Lung (tissue), 12 donors: ENCODE measurements around the gene WFS1. TPM values are rescaled to one million over a fixed set of nuclear protein-coding genes. Genes with fewer than 3 reads are reported as not detected.

Experiments
- ATAC-seq: fragments of 200-7000 bp; cut with Tn5 transposase; one replicate; pipeline ENCODE4 v1.9.1; 2020; ENCODE audit warnings: moderate number of reproducible peaks; ENCODE audit not compliant: insufficient read depth, low FRiP score
- DNase-seq, 3 donors: peaks; one replicate each; pipeline ENCODE4 v3.0.0-alpha.2; 2013 to 2017
- H3K27ac ChIP-seq, 2 donors: one replicate each; pipeline ENCODE4 v1.5.1; 2013; ENCODE audit warnings: mild to moderate bottlenecking in 2 of 2, moderate library complexity in 2 of 2, control low read depth in 1 of 2, inconsistent platforms in 1 of 2, low read depth in 1 of 2, low read length in 1 of 2
- H3K27me3 ChIP-seq, 3 donors: one replicate each; pipeline ENCODE4 v1.5.1; 2013; ENCODE audit warnings: low read length in 2 of 3; ENCODE audit not compliant: control insufficient read depth in 3 of 3, insufficient read depth in 3 of 3
- H3K36me3 ChIP-seq, 4 donors: one replicate each; pipeline ENCODE4 v1.5.1; 2013; ENCODE audit warnings: low read length in 4 of 4, mild to moderate bottlenecking in 1 of 4, moderate library complexity in 1 of 4; ENCODE audit not compliant: control insufficient read depth in 4 of 4, insufficient read depth in 4 of 4
- H3K4me1 ChIP-seq, 5 donors: one replicate each; pipeline ENCODE4 v1.5.1; 2013; ENCODE audit warnings: low read length in 5 of 5, mild to moderate bottlenecking in 2 of 5, moderate library complexity in 1 of 5; ENCODE audit not compliant: control insufficient read depth in 5 of 5, insufficient read depth in 5 of 5
- H3K4me3 ChIP-seq: one replicate; pipeline ENCODE4 v1.5.1; 2013; ENCODE audit warnings: mild to moderate bottlenecking, control low read depth, moderate library complexity
- H3K9ac ChIP-seq, 2 donors: one replicate each; pipeline ENCODE4 v1.5.1; 2013; ENCODE audit warnings: low read length in 2 of 2, control low read depth in 1 of 2; ENCODE audit not compliant: insufficient read depth in 1 of 2
- H3K9me3 ChIP-seq, 4 donors: one replicate each; pipeline ENCODE4 v1.5.1; 2013; ENCODE audit warnings: low read length in 3 of 4, mild to moderate bottlenecking in 1 of 4, moderate library complexity in 1 of 4; ENCODE audit not compliant: control insufficient read depth in 4 of 4, insufficient read depth in 3 of 4
- WGBS, 2 donors: extraction: QIAGEN DNeasy Blood & Tissue Kit; methylation state at CpG; one replicate each; pipeline ENCODE4 v1.1.7; 2013; 5-methylcytosine and 5-hydroxymethylcytosine counted together
- polyA plus RNA-seq, 2 donors: library from polyadenylated mRNA; stranded (reverse); fragments of 200-250 nt; gene quantifications; one replicate each; pipeline ENCODE4 v1.2.1, GENCODE V29; 2013
- total RNA-seq, 2 donors: library from RNA; depleted of rRNA in 1 of 2; stranded (reverse); fragments of >200 nt in 1 of 2; gene quantifications; one replicate each; pipeline ENCODE4 v1.2.1, GENCODE V29; 2014 to 2021
- TF ChIP-seq, protein P1 (sequence below): IDR thresholded peaks from 2 replicates; pipeline ENCODE4 v1.5.1; 2012; ENCODE audit warnings: mild to moderate bottlenecking; ENCODE audit errors: control extremely low read depth, extremely low read depth
- donor health status: control.
- donor health status: control.
- donor health status: Bipolar disorder and iron deficiency.
- donor health status: healthy.
- donor health status: DM: yes; HTN: yes; CAD: no.

Gene WFS1
- total and polyA plus RNA-seq, 4 donors = 26.5 to 76.0 (median 30.2) TPM

DNA sequence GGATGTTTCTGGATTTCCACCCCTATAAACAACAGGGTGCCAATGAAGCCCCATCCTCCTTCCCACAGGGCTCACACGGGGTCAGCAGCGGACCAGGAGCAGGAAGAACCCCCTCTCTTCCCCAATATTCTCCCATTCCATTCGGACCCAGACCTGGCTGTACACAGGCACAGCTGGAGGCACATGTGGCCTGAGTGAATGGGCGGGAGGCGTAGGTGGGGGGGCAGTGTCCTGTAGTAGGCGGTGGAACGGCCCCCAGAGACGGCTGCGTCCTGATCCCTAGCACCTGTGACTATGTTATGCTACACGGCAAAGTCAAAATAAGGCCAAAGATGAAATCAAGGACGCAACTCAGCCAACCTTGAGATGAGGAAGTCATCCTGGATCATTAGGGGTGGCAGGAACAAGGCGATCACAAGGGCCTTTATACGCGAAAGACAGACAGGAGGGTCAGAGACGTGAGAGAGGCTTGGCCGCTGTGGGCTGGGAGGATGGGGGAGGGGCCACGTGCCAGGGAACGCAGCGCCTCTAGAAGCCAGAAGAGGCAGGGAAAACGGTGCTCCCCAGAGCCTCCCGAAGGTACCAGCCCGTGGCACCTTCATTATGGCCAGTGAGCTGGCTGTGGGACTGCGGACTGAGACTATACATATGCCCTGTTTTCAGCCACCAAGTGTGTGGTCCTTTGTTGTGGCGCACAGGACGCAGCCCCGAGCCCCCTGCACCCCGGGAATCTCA, 75.6 kb downstream of the WFS1 start:
- no peak for DNase-seq
- Histone ChIP-seq H3K27ac (no peak overlapping the region), H3K9ac (no peak overlapping the region), H3K4me1 (no peaks in the 10 kb centered on the region), H3K36me3 (no peaks in the 10 kb centered on the region), H3K9me3 (peaks cover 0 to 8% (median 0%) of the 10 kb centered on the region in 4 donors), H3K27me3 (peaks cover 0 to 11% (median 2%) of the 10 kb centered on the region in 3 donors), H3K4me3 (no peak overlapping the region)
- no peak for ATAC-seq
- 75 to 77% methylated on average over 26 to 27 of the region's 27 CpGs for WGBS, 2 donors
- TF ChIP-seq, protein P1, sequence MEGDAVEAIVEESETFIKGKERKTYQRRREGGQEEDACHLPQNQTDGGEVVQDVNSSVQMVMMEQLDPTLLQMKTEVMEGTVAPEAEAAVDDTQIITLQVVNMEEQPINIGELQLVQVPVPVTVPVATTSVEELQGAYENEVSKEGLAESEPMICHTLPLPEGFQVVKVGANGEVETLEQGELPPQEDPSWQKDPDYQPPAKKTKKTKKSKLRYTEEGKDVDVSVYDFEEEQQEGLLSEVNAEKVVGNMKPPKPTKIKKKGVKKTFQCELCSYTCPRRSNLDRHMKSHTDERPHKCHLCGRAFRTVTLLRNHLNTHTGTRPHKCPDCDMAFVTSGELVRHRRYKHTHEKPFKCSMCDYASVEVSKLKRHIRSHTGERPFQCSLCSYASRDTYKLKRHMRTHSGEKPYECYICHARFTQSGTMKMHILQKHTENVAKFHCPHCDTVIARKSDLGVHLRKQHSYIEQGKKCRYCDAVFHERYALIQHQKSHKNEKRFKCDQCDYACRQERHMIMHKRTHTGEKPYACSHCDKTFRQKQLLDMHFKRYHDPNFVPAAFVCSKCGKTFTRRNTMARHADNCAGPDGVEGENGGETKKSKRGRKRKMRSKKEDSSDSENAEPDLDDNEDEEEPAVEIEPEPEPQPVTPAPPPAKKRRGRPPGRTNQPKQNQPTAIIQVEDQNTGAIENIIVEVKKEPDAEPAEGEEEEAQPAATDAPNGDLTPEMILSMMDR = no peak

DNA sequence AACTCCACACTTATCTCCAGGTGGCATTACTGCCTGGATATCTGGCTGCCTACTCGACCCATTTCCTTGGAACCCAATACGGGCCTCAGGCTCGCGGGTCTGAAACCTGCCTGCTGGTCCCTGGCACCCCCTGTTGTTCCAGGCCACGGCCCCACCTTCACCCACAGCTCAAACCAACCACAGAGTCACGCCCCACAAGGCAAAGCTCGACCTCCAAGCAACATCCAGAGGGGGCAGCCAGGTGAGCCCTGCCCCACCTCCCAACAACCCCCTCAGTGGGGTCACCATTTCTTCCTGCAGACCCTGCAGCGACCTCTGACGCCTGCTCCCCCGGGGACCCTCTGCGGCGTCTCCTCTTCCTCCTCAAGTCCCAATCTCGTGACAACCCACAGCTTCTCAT, 76.2 kb downstream of the WFS1 start:
- Histone ChIP-seq H3K4me3 (no peak overlapping the region), H3K36me3 (no peaks in the 10 kb centered on the region), H3K27me3 (peaks cover 0 to 7% (median 2%) of the 10 kb centered on the region in 3 donors), H3K9me3 (peaks cover 0 to 8% (median 0%) of the 10 kb centered on the region in 4 donors), H3K27ac (no peak overlapping the region), H3K9ac (no peak overlapping the region), H3K4me1 (no peaks in the 10 kb centered on the region)
- TF ChIP-seq, protein P1 = no peak
- 77 to 85% methylated on average over 13 of the region's 13 CpGs for WGBS, 2 donors
- ATAC-seq = no peak
- no peak for DNase-seq

- H3K9me3 ChIP-seq = peaks cover 0 to 8% (median 0%) of the 10 kb centered on the region in 4 donors
- H3K36me3 ChIP-seq = no peaks in the 10 kb centered on the region
- peaks cover 0 to 7% (median 2%) of the 10 kb centered on the region in 3 donors for H3K27me3 ChIP-seq
- no peak overlapping the region for H3K27ac ChIP-seq
- TF ChIP-seq, protein P1 = no peak
- WGBS, 2 donors = 82 to 85% methylated on average over 16 of the region's 16 CpGs
- no peak overlapping the region for H3K4me3 ChIP-seq
- DNase-seq (no peak), ATAC-seq (no peak)
- no peak overlapping the region for H3K9ac ChIP-seq
- H3K4me1 ChIP-seq = no peaks in the 10 kb centered on the region
Measured at GRCh38 chr4:6346373-6347110, 76.9 kb downstream of the WFS1 start.
